PC-3 (cell line): ENCODE results near the gene B3GNT8. TPM values are rescaled to one million over a fixed set of nuclear protein-coding genes. Genes with fewer than 3 reads are reported as not detected.

Experiments
- ATAC-seq: fragments of 200-7000 bp; cut with Tn5 transposase; 2 replicates; pipeline ENCODE4 v1.9.1; 2020; ENCODE audit warnings: mild to moderate bottlenecking, moderate library complexity
- BruUV-seq: library from RNA; stranded (reverse); fragments of 400-500 nt; replicated peaks from 2 replicates; lab custom pipeline; 2021; lab: Mats Ljungman, UMichigan
- CTCF ChIA-PET: fragments of 300-600 bp; sonication (Branson Sonifier 250); formaldehyde crosslinking; loops from one replicate; lab custom pipeline; 2022; ENCODE audit warnings: antibody characterized with exemption; lab: Charles Lee
- POLR2A ChIA-PET: fragments of 300-600 bp; sonication (Branson Sonifier 250); formaldehyde crosslinking; loops from one replicate; lab custom pipeline; 2022; ENCODE audit warnings: antibody characterized with exemption; ENCODE audit not compliant: unreplicated experiment; lab: Charles Lee
- DNase-seq: peaks from one replicate; pipeline ENCODE4 v3.0.0-alpha.2; 2015
- H2AFZ ChIP-seq: fragments of 300-600 bp; sonication (generic); 2 replicates; pipeline ENCODE4 v1.6.0; 2016; ENCODE audit warnings: antibody characterized with exemption, low read length
- H3F3A ChIP-seq: fragments of 300-600 bp; sonication (generic); one replicate; pipeline ENCODE4 v1.6.0; 2017; ENCODE audit warnings: antibody characterized with exemption, low read length, control low read depth, mild to moderate bottlenecking; ENCODE audit not compliant: unreplicated experiment
- H3K27ac ChIP-seq: fragments of 300-600 bp; sonication (generic); 2 replicates; pipeline ENCODE4 v1.5.1; 2016; ENCODE audit warnings: mild to moderate bottlenecking, low read length
- H3K27me3 ChIP-seq: fragments of 300-600 bp; sonication (generic); 2 replicates; pipeline ENCODE4 v1.6.1; 2016; ENCODE audit warnings: low read length, mixed read lengths
- H3K36me3 ChIP-seq: fragments of 300-600 bp; sonication (generic); 2 replicates; pipeline ENCODE4 v1.6.1; 2016; ENCODE audit warnings: low read depth, mixed run types, low read length, mixed read lengths
- H3K4me1 ChIP-seq: fragments of 300-600 bp; sonication (generic); 2 replicates; pipeline ENCODE4 v1.5.1; 2016; ENCODE audit warnings: low read length; ENCODE audit not compliant: insufficient read depth
- H3K4me2 ChIP-seq: fragments of 300-600 bp; sonication (generic); 2 replicates; pipeline ENCODE4 v1.6.0; 2016; ENCODE audit warnings: low read length
- H3K4me3 ChIP-seq: fragments of 300-600 bp; sonication (generic); 2 replicates; pipeline ENCODE4 v1.5.1; 2016; ENCODE audit warnings: mild to moderate bottlenecking, low read length, mixed read lengths
- H3K79me2 ChIP-seq: fragments of 300-600 bp; sonication (generic); 2 replicates; pipeline ENCODE4 v1.6.1; 2017; ENCODE audit warnings: low read length, mixed read lengths
- H3K9ac ChIP-seq: fragments of 300-600 bp; sonication (generic); 2 replicates; pipeline ENCODE4 v1.6.0; 2016; ENCODE audit warnings: mild to moderate bottlenecking, low read length
- H3K9me2 ChIP-seq: fragments of 300-600 bp; sonication (generic); replicated peaks from 2 replicates; pipeline ENCODE4 v1.6.1; 2016; ENCODE audit warnings: mixed run types, low read length, mixed read lengths
- H3K9me3 ChIP-seq: fragments of 300-600 bp; sonication (generic); 2 replicates; pipeline ENCODE4 v1.6.1; 2016; ENCODE audit warnings: low read length, mixed read lengths
- H4K20me1 ChIP-seq: fragments of 300-600 bp; sonication (generic); 2 replicates; pipeline ENCODE4 v1.6.1; 2016; ENCODE audit warnings: low read length, mixed read lengths
- EZH2 ChIP-seq: fragments of 300-600 bp; sonication (generic); IDR thresholded peaks from one replicate; pipeline ENCODE4 v1.6.1; 2017; ENCODE audit warnings: antibody characterized with exemption, mild to moderate bottlenecking, low read length; ENCODE audit not compliant: unreplicated experiment
- EZH2phosphoT487 ChIP-seq: fragments of 300-600 bp; sonication (generic); IDR thresholded peaks from 2 replicates; pipeline ENCODE4 v1.6.1; 2018; ENCODE audit warnings: mild to moderate bottlenecking, antibody characterized with exemption, low read length, borderline replicate concordance
- intact Hi-C: fragments of 100-400 bp; cut with micrococcal nuclease; formaldehyde crosslinking; loops from 2 replicates; pipeline ENCODE4 v1.9.0; 2023
- total RNA-seq: library from RNA; depleted of rRNA; stranded (reverse); fragments of >200 nt; gene quantifications from 2 replicates; pipeline ENCODE4 v1.2.3, GENCODE V29; 2014
- TF ChIP-seq, protein P1 (sequence below): fragments of 300-600 bp; sonication (generic); conservative IDR thresholded peaks from 2 replicates; pipeline ENCODE4 v1.5.1; 2017; ENCODE audit warnings: antibody characterized with exemption, low read depth, mild to moderate bottlenecking, low read length

B3GNT8 gene
- total RNA-seq, 1 experiment from 2014 or later = 2.3 TPM

DNA sequence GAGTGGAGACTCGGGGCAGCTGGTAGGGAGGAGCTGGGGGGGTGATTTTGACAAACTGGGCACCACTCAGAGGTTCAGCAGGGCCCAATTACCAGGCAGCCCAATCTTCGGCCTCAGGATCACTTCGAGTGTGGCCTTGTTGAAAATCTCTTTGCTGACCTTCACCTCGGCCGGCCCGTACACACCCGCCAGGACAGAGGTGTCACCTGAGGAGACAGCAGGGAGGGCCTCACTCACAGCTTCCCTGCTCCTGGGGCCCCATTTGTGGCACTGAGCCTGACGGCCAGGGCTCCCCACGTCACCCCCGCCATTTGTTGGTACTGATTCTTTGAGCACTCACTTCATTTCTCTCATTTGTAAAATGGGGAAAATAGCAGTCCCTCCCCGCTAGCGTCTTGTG lies 34.4 kb downstream of the B3GNT8 start:
- ChIA-PET POLR2A (no interaction called here), CTCF (no interaction called here)
- no peak overlapping the region for H2AFZ ChIP-seq
- no peak overlapping the region for H3K4me3 ChIP-seq
- ATAC-seq (no peak), DNase-seq (no peak)
- peaks cover 21% of the 10 kb centered on the region for H3K79me2 ChIP-seq
- H3K9me3 ChIP-seq = no peaks in the 10 kb centered on the region
- H3K4me1 ChIP-seq = peaks cover 4% of the 10 kb centered on the region; the same call in 1 of the 2 replicates
- H3F3A ChIP-seq = no peaks in the 10 kb centered on the region
- H3K9ac ChIP-seq = no peak overlapping the region
- no peaks in the 10 kb centered on the region for H3K27me3 ChIP-seq
- intact Hi-C loops = no loop called here
- no peak overlapping the region for H3K27ac ChIP-seq
- no peak overlapping the region for H3K4me2 ChIP-seq
- no peaks in the 10 kb centered on the region; the same call in 1 of the 2 replicates for H3K36me3 ChIP-seq
- no peaks in the 10 kb centered on the region for H4K20me1 ChIP-seq
- no peak for TF ChIP-seq EZH2phosphoT487
- no peak for TF ChIP-seq EZH2
- TF ChIP-seq, protein P1, sequence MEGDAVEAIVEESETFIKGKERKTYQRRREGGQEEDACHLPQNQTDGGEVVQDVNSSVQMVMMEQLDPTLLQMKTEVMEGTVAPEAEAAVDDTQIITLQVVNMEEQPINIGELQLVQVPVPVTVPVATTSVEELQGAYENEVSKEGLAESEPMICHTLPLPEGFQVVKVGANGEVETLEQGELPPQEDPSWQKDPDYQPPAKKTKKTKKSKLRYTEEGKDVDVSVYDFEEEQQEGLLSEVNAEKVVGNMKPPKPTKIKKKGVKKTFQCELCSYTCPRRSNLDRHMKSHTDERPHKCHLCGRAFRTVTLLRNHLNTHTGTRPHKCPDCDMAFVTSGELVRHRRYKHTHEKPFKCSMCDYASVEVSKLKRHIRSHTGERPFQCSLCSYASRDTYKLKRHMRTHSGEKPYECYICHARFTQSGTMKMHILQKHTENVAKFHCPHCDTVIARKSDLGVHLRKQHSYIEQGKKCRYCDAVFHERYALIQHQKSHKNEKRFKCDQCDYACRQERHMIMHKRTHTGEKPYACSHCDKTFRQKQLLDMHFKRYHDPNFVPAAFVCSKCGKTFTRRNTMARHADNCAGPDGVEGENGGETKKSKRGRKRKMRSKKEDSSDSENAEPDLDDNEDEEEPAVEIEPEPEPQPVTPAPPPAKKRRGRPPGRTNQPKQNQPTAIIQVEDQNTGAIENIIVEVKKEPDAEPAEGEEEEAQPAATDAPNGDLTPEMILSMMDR = no peak
- BruUV-seq = no TSS peak
- no peaks in the 10 kb centered on the region for H3K9me2 ChIP-seq

DNA sequence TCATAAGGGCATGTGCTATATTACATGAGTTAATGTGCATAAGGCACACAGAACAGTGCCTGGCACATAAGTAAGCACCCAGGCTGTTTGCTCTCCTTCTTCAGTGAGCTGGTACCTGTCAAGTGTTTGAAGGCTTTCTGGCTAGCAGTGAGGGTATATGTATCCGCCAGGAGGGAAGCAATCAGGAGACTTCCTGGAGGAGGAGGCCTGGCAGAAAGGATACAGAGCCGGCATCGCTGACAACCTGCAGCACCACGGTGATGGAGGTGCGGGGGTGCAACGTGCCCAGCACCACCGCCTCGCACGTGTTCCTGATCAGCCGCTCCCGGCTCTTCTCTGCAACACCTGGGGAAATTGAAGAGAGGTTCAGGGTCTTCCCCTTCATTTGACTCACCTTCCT lies 35.6 kb downstream of the B3GNT8 start:
- no peak overlapping the region for H2AFZ ChIP-seq
- intact Hi-C loops = no loop called here
- H3K27me3 ChIP-seq = no peaks in the 10 kb centered on the region
- no peak overlapping the region for H3K4me2 ChIP-seq
- no peaks in the 10 kb centered on the region; the same call in 1 of the 2 replicates for H3K36me3 ChIP-seq
- DNase-seq (no peak), ATAC-seq (no peak)
- H3K4me1 ChIP-seq = peaks cover 4% of the 10 kb centered on the region; the same call in 1 of the 2 replicates
- no peaks in the 10 kb centered on the region for H4K20me1 ChIP-seq
- no TSS peak for BruUV-seq
- no peaks in the 10 kb centered on the region for H3K9me2 ChIP-seq
- H3K27ac ChIP-seq = no peak overlapping the region
- H3K4me3 ChIP-seq = no peak overlapping the region
- no peaks in the 10 kb centered on the region for H3K9me3 ChIP-seq
- peaks cover 17% of the 10 kb centered on the region for H3K79me2 ChIP-seq
- H3F3A ChIP-seq = no peaks in the 10 kb centered on the region
- TF ChIP-seq EZH2 (no peak), EZH2phosphoT487 (no peak)
- TF ChIP-seq, protein P1 = no peak
- no peak overlapping the region for H3K9ac ChIP-seq
- CTCF ChIA-PET = no interaction called here
- POLR2A ChIA-PET = no interaction called here

DNA sequence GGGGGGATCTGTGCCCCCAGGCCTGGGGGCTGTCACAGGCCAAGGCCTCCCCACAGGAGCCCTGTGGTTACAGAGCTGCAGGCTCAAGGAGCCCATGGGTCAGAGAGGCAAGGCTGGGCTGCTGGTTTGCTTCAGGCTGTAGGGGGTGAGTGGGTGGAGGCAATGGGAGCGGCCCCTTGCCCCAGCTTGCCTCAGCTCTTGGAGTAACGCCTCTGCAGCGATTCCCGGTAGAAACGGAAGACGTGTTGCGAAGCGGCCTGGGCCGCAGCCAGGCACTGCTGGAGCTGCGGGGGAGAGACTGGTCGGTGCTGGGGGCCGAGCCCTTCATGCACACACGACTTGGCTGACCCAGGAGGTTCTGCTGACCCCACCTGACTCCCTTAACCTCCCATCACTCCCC lies 40.7 kb downstream of the B3GNT8 start:
- DNase-seq (no peak), ATAC-seq (no peak)
- CTCF ChIA-PET = no interaction called here

More for the DNA sequence above, 40.7 kb downstream of the B3GNT8 start:
- Histone ChIP-seq H2AFZ (no peak overlapping the region), H3K27ac (no peak overlapping the region), H4K20me1 (no peaks in the 10 kb centered on the region), H3K4me1 (no peaks in the 10 kb centered on the region), H3K9ac (no peak overlapping the region), H3F3A (no peaks in the 10 kb centered on the region), H3K36me3 (no peaks in the 10 kb centered on the region; the same call in 1 of the 2 replicates), H3K9me3 (no peaks in the 10 kb centered on the region), H3K4me3 (no peak overlapping the region), H3K79me2 (no peaks in the 10 kb centered on the region), H3K9me2 (no peaks in the 10 kb centered on the region), H3K27me3 (no peaks in the 10 kb centered on the region), H3K4me2 (no peak overlapping the region)
- intact Hi-C loops = no loop called here
- POLR2A ChIA-PET = no interaction called here
- TF ChIP-seq EZH2 (no peak), EZH2phosphoT487 (no peak)
- TF ChIP-seq, protein P1 = no peak
- BruUV-seq = no TSS peak
